GM18508 (cell line): ENCODE data around the gene ADAMTS12.
"Not testable (repeated sequence)": the region's sequence is repeated elsewhere in the genome, so short reads cannot be mapped to it uniquely, and the experiment has no call there.

Source experiments
- ATAC-seq: cut with Tn5 transposase; IDR thresholded peaks from one replicate; pipeline ENCODE4 v1.9.1; 2021; ENCODE audit warnings: moderate number of reproducible peaks; ENCODE audit not compliant: insufficient read depth, unreplicated experiment

ADAMTS12 gene

DNA sequence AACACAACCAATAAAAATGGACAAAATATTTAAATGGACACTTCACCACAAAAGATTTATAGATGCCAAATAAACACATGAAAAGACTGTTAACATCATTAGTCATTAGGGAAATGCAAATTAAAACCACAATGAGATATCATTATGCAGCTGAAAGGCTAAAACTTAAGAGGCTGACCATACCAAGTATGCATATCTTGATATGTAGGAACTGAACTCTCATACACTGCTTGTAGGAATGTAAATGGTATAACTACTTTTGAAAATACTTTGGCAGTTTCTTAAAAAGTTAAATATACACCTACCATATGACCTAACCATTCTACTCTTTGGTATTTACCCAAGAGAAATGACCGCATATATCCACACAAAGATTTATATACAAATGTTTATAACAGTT, 13.6 kb upstream of the ADAMTS12 start:
- no peak for ATAC-seq

DNA sequence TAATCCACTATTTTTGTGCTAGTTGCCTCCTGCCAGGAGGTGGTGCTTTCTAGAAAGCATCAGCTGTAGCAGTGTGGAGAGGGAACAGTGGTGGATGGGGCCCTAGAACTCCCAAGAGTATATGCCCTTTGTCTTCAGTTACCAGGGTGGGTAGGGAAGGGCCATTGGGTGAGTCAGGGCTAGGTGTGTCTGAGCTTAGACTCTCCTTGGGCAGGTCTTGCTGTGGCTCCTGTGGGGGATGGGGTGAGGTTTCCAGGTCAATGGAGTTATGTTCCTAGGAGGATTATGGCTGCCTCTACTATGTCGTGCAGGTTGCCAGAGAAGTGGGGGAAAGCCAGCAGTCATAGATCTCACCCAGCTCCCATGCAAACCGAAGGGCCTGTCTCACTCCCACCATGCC, 11.3 kb upstream of the ADAMTS12 start:
- no peak for ATAC-seq

DNA sequence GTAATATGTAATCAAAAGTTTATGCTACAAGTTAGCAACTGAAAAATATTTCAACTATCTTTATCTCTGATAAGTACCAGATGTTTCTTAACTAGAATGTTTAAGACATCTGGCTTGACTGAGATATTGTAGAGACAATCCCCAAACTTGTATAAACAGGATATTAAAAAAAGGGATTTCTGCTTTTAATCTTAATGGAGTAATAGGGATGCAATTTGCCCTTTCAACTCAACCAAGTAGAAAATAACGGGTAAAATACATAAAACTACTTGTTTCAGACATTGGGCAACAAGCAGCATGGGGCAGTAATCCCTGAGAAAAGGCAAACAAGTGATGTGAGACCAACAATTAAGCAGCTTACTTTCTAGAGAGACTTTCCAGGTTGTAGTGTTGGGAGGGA, 9.4 kb upstream of the ADAMTS12 start:
- no peak for ATAC-seq

DNA sequence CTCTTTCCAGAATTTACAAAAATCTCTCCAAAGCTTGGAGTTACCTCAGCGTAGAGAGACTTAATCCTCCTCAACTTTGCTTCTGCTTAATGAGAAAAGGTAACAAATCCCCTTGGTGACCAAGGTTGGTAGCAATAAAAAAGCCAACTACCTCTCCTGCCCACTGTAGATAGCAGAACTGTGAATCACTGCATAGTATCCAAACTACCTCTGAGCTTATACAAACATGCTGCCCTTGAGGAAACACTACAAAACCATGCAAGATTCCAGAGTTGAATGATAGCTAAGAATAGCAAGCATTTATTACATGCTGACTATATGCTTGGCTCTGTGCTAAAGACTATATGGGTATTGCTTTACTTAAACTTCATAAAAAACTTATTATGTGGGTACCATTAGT, 2.8 kb upstream of the ADAMTS12 start:
- ATAC-seq, result no peak

DNA sequence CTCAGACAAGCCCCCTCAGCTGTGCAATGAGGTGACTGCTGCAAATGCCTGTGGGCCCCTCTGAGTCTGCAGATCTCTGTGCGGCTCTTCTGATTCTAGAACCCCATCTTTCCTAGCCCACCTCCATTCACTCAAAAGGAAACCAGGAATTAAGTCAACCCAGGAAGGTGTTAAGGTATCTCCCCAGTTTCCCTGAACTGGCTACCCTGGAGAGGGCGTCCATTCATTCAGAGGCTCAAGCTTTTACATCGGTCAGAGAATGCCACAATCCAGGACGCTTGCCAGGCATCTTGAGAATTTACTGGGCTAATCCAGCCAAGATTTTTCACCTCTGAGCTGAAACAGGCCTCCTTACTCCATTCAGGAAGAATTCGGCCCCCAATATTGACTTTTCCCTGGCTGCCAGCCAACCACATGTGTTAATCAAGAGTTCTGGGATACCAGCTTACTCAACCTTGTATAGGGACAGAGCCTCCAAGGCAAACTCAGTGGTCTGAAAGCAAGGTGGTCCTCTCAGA, 889 bp upstream of the ADAMTS12 start:
- ATAC-seq, result no peak

DNA sequence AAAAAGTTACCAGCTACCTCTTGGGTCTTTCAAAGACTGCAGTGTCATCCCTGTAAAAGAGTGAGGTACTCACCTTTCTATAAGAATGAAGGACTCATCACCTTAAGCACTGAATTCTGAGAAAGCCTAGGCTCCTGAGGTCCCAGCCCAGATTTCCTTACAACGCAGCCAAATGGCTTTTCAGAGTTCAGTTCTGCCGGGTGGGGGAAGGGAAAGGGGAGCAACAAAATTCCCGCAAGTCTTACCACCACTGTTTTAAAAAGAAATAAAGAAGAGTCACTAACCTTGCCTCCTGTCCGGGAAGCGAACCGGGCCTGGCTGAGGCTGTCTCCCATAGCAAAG, 373 bp downstream of the ADAMTS12 start:
- no peak for ATAC-seq

DNA sequence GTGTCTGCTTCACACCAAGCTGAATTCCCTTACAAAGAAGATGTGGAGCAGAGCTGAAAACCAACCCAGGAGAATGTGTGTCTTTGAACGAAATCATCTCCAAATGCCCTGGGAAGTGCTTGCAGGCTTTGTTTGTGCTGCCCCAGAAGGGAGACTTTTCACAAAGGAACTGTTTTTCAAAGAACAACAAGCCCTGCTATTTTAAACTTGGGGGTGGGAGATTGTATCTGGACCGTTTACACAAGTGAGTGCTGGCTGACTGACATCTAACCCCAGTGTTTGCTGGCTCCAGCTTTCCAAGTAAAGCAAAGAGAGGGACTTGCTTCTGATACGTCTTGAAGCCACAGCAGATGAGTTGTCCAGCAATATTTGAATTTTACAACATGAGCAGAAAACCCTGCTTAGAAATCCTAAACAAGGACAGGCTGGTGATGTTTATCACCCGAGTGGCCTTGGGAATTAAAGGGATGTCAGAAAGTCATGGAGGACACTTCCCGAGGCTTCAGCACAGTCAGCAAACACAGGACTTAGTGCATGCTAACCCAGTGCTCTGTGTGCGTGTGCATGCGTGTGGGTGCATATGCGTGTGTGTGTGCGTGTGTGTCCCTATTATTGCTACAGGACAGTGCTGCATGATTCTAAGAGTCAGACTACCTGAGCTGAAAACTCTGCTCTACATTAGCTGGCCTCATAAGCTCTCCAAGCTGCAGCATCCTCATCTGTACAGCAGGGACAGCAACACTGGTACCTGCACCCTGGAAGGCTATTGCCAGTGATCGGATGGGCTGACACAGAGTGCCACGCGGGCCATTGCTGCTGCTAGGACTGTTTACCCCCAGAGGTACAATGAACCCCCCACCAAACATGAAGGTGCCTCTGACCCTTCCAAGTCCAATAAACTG, 1.4 kb downstream of the ADAMTS12 start:
- no peak for ATAC-seq

DNA sequence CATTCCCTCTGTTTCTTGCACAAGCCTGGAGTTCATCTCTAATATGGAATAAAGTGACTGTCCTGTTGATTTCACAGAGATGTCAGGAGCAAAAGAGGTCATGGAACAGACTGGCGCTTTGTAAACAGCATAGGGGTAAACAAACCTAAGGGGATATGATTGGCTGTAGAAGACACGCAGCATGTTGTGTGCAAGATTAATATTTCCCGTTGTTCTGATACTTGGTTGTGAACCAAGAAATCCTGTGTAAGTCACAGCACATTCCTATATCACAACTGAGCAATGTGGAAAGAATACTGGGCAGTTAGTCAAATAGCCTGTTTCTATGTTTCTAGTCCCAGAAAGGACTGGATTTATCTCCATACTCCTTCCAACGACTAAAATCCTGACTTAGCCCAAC, 3.2 kb downstream of the ADAMTS12 start:
- no peak for ATAC-seq

DNA sequence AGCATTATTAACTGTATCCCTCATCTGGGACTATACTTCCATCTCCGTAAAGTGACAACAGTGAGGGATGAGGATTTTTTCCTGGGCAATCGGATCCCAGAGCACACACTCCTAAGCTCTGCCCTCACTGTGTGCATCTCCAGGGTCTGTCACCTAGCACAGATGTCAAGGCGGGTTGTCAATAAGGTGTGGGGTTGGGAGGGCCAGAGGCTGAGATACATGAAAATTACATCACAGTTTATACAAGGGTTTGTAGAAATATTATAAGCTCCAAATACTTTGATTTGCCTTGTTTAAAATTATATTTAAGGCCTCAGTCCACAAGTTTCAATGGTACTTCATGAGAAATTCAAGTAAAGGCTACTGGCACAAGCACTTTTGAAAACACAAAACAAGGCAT, 4.5 kb downstream of the ADAMTS12 start:
- no peak for ATAC-seq

DNA sequence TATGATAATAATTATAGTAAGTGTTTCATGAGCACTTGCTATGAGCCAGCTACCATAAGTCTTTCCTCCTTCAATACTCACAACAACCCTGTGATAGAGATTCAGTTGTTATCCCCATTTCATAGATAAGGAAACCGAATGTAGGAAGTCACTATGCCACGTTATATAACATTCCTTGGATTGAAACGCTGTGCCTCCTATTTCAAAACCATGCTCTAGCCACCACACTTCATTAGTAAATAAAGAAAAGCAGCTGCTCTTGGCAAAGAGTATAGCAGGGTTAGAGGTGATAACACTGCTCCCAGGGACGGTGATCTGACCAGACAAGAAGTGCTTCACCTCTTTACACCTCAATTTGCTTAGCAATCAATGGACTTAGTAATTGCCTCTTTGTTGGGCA, 5.5 kb downstream of the ADAMTS12 start:
- no peak for ATAC-seq

DNA sequence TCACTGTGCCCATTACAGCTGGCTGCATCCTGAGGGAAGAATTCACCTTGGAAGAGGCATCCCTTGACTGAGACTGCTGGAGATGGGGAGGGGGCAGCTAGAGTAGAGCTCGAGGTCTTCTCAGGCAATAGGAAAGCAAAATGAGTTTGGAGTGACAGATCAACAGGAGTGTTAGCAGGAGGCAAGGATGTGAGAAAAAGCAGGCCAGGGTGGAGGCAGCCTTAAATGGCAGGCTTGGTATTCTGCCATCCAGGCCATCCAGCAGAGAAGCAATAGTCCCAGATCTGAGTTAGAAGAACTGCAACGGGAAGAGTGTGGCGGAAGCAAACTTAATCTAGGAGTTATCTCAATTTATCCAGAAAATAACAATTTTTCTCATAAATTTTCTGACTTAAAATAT, 6.1 kb downstream of the ADAMTS12 start:
- ATAC-seq, result no peak

DNA sequence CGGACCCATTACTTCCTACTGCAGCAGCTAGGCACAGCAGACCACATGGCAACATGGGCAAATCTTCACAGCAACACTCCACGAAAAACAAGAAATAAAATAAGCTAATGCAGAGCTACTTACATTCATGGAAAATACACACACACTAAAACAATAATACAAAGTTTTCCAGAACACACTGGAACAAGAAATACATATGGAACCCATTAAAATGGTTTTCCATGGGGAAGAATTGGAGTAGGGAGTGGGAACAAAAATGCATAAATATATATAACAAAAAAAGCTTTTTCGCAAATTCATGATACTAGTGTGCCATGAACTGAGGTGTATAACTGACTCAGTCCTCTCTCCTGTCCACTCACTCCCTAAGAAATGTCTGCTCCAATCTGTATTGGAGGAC, 8.3 kb downstream of the ADAMTS12 start:
- no peak for ATAC-seq

DNA sequence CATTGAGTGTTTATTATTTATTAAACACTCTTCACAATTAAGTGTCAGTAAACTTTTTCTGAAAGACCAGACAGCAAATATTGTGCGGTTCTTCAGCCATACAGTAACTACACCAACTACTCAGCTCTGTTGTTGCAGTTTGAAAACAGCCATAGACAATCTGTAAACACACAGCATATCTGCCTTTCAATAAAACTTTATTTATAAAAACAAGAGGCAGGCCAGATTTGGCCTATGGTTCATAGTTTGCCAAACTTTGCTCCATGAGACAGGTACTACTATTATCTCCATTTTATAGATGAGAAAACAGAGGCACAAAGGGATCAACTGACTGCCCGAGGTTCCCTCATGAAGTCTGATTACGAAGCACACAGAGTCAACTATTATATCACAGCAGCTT, 11.5 kb downstream of the ADAMTS12 start:
- ATAC-seq, result no peak

DNA sequence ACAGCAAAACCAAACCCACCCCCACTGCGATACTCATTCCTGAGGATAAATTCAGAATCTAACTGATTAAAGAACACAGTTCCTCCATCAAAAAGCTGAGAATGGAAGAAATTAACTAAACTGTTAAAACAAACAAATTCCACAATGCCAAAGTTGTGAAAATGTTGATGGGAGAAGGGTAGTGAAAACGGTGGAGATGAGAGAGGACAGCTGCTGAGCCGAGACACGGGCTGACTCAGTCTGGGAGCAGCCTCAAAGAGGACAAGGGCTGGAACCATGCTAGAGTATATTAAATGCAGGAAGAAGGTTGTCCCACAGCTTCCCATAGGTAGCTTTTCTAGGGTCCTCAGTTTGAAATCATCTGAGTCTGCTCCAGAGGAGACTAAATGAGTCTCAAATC, 14.3 kb downstream of the ADAMTS12 start:
- no peak for ATAC-seq

DNA sequence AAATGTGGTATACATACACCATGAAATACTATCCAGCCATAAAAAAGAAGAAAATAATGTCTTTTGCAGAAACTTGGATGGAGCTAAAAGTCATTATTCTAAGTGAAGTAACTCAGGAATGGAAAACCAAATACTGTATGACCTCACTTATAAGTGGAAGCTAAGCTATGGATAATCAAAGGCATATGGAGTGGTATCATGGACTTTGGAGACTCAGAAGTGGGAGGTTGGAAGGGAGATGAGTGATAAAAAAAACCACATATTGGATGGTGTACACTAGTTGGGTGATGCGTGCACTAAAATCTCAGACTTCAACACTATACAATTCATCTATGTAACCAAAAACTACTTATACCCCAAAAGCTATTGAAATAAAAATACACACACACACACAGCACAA, 24.5 kb downstream of the ADAMTS12 start:
- no peak for ATAC-seq

DNA sequence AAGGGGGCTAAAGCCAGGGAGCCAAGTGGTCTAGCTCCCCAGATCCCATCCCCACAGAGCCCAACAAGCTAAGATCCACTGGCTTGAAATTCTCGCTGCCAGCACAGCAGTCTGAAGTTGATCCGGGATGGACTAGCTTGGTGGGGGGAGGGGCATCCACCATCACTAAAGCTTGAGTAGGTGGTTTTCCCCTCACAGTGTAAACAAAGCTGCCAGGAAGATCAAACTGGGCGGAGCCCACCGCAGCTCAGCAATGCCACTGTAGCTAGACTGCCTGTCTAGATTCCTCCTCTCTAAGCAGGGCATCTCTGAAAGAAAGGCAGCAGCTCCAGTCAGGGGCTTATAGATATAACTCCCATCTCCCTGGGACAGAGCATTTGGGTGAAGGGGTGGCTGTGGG, 32.6 kb downstream of the ADAMTS12 start:
- not testable (repeated sequence) for ATAC-seq

DNA sequence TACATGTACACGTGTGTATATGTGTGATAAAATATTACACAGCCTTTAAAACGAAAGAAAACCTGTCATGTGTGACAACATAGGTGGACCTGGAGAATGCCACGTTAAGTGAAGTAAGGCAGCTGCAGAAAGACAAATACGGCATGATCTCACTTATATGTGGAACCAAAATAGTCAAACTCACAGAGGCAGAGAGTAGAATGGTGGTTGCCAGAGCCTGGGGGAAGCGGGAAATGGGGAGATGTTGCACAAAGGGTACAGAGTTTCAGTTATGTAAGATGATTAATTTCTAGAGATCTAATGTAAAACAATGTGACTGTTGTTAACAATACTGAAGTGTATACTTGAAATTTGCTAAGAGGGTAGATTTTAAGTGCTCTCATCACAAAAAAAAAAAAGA, 34.8 kb downstream of the ADAMTS12 start:
- ATAC-seq, result no peak

DNA sequence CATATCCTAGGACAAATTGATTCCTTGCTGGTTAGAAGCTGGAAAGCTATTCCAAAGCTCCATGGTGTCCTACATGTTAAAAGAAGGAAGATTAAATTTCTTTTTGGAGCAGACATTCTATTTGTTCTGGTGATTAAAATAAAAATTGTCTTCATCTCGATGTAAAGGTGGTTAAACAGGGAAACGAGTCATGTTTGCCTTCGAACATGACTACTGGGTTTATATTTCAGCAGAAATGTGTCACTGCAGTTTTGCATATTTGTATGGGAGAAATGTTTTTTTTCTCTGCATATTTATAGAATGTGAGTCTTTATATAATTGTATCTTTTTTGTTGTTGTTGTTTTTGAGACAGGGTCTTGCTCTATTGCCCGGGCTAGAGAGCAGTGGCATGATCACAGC, 36.4 kb downstream of the ADAMTS12 start:
- ATAC-seq, result no peak

DNA sequence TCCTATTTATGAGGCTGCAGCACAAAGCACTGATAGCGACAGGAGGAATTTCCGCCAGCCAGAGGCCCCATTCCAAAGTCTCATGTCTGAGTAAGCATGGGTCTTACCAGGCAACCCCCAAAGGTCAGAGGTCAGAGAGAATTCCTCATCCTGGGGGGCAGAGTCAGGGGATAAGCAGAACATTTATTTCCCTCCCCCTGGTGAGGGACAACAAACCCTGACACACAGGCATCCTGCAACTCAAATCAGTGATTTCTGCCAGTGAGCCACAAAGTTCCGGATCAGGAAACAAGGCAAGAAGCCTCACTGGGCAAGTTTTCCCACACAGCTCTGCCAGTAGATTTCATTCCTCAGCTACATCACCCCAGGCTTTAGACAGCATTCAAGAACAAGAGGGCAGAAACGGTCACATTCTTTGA, 37.0 kb downstream of the ADAMTS12 start:
- ATAC-seq, result no peak

DNA sequence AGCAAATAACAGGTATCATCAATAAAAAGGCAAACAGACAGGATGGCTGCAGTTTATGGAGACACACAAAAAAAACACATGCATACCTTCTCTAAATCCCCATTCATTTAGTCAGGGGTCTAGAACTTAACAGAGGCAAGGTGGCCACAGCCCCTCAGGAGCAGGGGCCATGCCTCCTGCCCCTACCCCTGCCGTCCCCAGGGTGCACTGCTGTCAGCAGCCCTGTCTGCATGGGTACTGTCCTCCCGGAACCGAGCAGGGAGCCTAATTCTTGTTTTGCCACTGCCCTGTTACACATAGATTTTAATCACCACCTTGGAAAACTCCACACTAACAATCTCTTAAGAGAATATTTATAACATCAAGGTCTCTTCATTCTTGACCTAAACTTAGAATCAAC, 39.0 kb downstream of the ADAMTS12 start:
- ATAC-seq, result no peak

DNA sequence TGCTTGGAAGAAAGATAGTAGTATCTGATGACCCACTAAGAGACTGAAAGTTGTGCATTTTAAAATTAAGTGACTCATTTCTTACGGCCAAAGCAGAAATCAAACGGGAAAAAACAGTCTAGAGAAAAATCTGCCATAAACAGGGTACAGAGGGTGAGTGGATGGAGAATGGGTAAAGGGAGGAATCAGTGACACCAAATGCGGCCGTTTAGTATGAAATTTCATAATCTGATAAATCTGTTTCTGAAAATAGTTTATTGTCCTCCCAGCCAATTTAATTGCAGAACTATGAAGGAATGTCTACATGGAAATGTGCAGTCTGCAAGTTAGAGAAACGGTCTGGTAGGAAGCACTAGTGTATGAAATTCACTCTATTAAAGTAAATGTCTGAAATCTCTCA, 39.5 kb downstream of the ADAMTS12 start:
- no peak for ATAC-seq

DNA sequence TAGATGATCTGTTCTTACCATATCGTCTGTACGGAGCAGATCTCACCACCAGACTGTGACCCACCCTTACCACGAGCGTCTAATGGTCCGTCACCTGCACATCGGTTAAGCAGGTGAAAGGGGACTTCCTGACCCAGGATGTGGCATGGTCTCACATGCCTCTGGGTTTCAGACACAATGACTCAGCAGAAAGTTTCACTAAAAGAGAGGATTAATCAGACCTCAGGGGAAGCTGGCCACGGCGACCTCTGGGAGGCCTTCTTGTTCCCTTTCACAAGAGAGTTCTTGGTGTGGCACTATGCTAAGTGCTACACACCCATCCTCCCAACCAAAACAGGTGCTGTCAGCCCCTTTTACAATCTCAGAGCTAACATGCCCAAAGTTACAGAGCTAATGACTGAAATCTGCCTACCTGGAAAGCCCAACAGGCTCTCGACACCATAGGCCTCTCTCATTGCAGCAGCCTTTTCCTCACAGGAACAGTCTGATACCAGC, 41.6 kb downstream of the ADAMTS12 start:
- peak; percentile 97 for ATAC-seq
